GM21723 (cell line): ENCODE data around the gene GPR179.

Source experiments
- ATAC-seq: cut with Tn5 transposase; IDR thresholded peaks from one replicate; pipeline ENCODE4 v1.9.1; 2021; ENCODE audit warnings: mild to moderate bottlenecking, moderate library complexity; ENCODE audit not compliant: unreplicated experiment

GPR179 gene

DNA sequence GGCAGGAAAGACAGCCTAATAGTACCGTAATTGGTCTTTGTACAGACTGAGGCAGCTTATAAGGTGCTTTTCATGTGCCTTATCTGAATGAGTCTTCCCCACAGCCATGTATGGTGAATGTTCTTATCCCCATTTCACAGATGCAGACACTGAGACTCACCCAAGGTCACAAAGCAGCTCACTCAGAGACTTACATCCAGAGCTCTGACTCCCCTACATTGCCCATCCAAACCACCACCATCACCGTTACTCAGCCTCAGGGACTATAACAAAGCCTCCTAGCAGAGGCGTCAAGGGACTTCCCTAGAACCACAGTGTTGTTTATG, 627 bp upstream of the GPR179 start:
- no peak for ATAC-seq

DNA sequence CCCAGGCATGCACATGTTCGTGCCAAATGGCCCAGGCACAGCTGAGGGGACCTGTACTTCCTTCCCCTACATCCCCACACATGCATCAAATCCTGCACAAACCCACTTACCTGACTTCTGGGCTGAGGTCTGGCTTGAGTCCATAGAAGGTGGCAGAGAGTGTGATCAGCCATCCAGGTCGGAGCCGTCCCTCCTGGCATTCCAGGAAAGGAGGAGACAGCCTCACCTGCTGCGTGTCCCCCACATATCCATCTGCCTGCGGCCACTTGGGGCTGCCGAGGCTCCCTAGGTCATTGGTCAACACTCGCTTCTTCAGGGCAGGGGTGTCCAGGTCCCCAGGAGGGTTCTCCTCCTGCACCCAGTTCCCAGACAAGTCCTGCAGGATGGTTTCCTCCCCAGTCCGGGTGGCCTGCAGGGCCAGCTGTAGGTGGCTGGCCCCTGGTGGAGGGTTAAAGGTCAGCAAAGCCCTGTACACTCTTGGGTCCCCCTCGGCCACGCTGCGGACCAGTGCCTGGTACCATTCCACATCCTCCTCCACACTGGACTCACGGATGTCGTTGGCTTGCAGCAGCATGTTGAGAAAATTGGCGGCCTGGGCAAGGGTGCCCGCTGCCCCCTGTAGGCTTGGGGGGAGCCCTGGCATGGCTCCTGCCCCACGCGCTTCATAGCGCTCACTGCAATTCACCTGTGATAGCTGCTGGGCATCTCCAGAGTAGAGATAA, 709 bp downstream of the GPR179 start:
- no peak for ATAC-seq

DNA sequence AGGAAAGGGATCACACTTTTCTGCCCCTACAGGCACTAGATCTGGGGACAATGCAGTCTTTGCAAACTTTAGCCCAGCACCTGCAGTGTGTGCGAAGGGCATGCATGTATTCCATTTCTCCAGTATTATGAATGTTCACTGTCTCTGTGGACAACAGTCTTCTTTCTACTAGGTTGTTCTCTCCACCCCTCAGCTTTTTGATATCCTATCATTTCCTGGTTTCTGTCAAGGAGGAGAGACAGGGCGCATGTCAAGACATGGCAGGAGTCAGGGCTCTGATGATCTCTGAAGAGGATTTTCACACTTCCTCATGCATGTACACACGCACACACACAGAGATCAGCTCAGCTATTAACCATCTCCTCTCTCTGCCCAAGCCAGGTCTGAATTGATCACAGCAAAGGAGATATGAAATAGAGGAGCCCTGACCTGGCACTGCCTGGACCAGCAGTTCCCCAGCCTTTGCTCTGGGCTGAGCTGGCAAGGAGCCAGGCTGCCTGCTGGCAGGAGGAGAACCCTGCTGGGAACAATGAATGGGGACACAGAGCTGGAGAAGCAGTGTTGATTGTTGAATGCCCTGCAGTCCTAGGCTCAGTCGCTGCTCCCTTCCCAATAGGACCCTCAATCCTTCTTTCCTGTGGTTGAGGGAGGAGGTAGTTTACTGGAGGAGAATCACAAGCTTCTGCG, 2.6 kb downstream of the GPR179 start:
- no peak for ATAC-seq

DNA sequence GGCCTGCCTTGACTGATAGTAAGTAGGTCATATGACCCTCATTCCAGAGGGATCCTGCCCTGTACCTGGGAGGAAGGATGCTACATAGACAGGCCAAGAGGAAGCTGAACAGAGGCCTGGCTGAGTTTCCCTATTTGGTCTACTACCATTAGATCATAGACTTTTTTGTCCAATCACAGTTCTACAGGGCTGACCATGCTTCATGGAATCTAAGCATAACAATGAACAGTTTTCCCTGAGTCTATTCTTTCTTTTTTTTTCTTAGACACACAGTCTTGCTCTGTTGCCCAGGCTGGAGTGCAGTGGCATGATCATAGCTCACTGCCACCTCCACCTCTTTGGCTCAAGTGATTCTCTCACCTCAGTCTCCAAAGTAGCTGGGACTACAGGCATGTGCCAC, 3.9 kb downstream of the GPR179 start:
- ATAC-seq, result no peak

DNA sequence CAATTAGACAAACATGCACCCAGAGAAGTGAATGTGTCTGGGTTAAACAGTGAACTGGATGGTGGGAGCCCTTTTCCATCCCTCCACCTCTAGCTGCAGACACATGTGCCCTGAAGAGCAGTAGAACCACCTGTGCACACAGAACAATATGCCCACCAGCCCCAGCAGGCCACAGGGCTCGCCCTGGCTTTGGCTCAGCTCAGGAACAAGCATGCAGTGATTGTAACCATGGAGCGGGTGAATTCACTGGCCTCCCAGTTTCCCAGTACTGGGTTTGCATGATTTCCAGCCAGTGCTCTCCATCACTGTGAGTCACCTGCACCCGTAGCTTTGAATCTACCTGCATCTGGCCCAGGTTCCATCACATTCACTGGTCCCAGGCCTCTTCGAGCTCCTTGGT, 5.2 kb downstream of the GPR179 start:
- no peak for ATAC-seq

DNA sequence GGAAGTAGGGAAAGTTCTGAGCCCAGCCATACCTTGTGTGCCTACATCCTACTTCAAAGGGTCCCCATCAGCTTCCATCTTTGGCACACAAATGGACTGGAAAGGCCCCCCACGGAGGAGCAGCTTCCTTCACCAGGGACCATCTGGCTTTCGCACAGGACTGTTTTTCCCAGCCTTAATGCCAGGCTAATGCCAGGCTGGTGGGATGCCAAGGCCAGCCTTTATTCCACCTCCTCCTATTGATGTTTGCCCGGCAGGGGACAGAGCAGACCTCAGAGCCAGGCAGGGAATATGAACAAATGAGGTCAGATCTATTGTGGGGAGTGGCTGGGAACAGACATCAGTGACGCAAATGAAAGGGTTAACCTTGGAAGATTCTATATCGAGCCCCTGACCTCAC, 5.7 kb downstream of the GPR179 start:
- ATAC-seq, result no peak

DNA sequence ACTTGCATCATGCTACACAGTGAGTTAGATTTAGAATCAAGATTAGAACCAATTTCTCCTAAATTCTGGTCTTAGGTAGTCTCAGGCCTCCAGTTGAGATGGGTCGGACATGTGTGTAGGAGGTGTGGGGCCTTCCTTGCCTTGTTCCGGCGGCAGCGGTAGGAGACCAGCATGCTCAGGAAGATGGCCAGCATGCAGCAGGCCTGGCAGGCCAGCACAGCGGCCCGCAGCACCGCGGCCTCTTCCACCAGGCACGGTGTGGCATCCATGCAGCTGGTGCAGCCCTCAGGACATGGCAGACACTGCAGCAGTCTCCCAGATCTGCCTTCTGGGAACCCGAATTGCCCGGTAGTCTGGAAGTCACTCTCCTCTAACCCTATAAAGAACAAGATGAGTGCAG, 6.9 kb downstream of the GPR179 start:
- no peak for ATAC-seq

DNA sequence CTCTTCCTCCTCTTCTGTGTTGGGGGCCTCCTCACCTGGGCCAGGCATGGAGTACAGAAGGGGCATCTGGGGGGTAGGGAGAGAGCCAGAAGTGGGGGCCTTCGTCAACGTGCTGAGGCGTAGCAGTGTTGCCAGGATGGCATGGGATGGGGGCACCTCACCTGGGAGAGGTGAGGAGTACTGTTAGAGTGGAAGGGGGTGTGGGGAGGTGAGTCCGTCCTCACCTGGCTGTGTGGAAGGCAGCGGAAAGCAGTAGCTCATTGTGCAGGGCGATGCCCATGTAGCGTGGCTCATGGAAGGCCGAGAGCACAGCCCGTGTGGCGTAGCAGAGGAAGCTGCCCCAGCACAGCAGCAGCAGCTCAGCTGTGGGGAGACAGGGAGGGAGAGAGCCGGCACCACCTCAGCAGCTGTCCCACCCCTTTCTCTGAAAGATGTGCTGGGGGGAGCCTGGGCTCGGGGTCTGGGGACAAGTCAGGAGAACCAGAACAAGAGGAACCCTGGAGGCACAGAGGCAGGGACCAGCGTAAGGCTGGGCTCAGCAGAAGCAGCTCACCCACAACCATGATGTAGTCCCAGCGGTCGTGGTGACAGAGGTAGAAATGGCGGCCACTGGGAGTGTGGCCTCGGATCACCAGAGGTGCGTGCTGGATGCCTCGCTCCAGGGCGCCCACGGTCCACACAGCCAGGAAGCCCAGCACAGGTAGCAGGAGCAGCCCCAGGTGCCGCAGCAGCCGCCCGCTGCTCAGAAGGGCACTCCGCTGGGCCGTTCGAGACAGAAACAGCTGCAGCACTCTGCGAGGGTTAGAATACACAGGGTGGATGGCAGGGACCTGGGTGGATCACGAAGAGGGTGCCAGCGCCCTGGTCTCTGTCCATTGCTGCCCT, 9.0 kb downstream of the GPR179 start:
- ATAC-seq, result no peak

DNA sequence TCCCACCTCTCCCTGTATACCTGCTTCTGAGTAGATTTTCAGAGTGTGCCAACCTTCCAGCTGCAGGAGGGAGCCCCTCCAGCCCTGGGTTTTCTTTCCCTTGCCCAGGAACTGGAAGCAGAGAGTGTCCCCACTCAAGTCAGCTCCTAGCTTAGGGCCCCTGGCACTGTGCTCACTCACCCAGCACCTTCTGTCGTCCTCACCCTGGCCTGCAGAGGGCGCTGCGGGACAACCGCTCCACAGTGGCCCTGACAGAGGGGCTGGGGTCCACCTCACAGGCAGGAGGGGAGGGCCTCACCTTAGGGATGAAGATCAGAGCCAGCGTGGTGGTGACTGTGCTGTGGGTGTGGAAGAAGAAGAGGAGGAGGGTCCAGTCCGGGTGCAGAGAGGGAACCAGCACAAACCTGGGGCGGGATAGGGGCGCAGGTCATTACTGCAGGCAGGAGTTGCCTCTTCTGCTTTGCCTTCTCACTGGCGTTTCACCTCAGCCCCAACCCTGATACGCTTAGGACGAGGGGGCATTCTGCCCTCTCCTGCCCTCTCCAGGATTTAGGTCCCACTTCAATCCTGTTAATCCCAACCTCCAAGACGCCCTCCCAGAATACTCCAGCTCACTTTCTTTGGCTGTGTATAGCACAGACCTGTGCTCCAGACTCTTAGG, 10.0 kb downstream of the GPR179 start:
- no peak for ATAC-seq

DNA sequence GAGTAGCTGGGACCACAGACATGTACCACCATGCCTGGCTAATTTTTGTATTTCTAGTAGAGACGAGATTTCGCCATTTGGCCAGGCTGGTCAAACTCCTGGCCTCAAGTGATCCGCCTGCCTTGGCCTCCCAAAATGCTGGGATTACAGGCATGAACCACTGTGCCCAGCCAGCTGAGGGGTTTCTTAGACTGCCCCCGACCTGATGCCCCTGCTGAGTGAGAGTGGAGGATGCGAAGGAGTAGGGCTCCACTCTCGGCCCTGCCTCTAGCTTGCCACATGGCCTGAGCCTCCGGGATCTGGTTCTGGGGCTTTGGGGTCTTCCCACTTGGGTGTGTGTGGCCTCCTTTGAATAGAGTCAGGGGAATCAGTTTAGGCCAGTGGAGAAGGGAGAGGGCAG, 11.0 kb downstream of the GPR179 start:
- ATAC-seq, result no peak

DNA sequence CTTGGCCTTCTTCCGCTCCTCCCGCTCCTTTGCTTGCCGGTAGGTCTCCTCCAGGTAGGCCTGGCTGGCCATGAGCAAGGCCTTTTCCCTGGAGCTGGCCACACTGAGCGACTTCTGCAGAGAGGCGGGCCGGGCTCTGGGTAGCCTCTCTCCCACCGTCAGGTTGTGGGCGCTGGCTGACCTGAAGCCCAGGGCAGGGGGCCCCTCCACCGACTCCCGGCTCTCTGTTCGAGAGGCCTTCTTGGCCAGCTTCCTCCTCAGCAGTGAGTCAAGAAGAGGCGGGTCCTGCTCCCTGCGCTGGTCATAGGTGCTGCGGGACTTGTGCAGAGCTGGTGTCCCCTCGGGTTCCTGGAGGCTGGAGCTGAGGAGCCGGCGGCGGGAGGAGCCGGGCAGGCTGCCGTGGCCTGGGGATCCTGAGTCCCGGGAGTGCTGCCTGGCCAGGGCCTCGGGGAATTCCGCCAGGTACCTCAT, 12.8 kb downstream of the GPR179 start:
- no peak for ATAC-seq

DNA sequence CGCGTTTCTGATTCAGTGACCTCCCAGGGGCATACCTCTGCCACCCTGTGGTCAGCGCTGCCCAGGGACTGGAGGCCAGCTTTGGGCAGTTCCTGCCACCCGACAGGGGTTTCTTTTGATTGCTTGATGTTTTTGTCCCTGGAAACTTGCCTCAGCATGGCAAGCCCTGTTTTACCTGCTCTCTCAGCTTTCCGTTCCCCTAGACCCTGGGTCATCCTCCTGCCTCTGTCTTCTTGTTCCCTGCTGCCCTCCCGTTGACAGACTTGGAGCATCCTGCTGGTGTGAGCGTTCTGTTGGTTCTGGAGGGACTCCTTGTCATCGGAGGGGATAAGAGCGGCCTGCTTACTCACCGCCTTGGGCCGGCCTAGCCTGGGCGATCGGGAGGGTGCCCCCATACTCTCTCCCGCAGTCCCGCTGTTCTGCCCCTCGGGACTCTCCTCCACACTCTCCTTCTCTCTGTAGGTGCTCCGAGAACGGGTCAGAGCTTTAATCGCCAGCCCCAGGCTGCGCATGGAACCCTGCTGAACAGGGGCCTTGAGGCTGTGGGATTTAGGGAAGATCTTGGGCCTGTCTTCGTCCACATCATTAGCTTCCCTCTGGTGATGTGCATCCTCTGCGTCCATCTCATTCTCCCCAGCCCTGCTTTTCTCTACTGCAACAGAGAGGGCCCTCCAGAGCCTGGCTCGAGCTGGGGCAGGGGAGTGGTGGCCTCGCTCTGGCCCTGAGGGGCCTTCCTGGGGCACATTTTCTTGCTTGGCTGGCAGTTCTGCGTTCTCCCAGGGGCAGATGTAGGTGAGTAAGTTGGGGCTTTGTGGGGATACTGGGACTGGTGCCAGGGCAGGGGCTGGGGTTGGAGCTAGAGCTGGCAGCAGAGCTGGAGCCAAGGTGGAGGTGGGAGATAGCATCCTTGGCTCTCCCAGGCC, 13.7 kb downstream of the GPR179 start:
- ATAC-seq, result no peak

DNA sequence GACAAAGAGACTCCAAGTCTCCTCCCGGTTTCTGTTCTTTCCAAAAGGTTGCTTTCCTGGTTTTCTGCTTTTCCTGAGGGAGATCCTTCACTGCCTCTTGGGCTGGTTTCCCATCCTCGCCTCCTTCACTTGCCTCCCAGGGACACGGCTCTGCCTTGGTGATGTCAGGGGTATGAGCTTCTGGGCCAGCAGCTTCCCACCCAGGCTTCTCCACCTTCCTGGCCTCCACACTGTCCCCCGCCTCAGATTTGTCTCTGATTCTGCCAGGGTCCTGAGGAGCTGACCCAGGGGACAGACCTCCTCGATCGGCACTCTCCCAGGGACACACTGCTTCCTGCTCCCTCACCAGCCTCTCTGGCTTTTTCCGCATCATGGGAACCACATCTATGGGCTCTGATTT, 14.5 kb downstream of the GPR179 start:
- ATAC-seq, result no peak

DNA sequence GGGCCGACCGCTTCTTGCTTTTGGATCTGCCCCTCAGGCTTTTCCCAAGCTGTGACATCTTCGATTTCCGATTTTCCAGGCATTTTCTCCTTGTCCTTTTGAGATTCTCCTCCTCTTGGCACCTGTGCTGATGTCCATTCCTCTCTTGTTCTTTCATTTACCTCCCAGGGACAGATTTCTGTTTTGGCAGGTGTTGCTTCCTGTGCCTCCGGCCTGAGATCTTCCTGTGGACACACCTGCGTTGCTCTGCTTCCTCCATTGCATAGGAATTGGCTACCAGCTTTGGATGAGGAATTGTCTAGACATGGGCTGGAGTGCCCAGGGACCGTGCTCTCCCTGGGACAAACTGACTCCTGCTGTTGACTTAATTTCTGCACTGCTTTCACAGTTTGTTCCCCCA, 15.1 kb downstream of the GPR179 start:
- no peak for ATAC-seq

DNA sequence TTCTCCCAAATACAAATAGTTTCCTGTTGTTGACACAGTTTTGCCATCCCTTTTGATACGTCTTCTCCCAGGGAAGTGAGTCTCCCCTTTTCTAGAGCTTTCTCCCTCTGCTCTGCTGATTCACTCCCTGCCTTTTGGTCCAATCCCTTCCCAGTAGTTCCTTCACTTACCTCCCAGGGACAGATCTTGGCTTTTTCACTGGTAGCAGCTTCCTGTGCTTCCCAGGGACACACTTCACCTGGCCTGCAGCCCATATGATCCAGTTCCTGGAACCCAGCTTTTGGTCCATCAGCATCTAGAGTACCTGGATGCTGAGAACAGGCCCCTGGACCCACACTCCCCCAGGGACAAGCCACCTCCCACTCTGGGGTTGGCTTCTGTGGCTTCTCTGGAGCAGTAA, 15.8 kb downstream of the GPR179 start:
- no peak for ATAC-seq

DNA sequence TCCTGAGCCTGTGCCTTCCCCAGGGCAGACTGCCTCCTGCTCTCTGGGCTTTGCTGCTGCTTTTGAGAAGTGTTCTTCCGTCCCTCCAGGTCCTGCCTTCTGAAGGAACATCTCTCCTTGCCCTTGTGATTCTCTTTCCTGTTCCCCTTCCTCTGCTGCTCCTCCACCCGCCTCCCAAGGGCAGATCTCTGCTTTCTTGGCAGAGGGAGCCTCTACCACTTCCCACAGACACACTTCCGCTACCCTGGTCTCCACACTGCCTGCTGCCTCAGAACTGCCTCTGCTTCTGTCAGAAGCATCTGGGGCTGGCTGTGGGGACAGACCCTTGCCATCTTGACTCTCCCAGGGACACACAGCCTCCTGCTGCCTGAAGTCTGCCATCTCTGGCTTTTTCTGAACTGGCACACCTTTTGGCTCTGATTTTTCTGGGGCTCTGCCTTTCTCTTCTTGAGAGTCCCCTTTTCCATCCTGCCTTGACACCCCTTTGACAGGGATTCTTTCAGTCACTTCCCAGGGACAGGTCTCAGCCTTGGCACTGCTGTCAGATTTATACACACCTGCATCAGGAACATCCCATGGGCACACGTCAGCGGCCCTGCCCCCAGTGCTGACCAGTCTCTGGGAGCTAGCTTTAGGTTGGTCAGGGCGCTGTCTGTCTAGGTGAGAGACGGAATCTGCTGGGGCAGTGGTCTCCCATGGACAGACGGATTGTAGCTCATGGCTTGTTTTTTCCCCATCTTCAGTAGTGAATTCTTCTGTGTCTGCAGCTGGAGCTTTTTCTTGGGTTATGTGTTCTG, 16.6 kb downstream of the GPR179 start:
- no peak for ATAC-seq

DNA sequence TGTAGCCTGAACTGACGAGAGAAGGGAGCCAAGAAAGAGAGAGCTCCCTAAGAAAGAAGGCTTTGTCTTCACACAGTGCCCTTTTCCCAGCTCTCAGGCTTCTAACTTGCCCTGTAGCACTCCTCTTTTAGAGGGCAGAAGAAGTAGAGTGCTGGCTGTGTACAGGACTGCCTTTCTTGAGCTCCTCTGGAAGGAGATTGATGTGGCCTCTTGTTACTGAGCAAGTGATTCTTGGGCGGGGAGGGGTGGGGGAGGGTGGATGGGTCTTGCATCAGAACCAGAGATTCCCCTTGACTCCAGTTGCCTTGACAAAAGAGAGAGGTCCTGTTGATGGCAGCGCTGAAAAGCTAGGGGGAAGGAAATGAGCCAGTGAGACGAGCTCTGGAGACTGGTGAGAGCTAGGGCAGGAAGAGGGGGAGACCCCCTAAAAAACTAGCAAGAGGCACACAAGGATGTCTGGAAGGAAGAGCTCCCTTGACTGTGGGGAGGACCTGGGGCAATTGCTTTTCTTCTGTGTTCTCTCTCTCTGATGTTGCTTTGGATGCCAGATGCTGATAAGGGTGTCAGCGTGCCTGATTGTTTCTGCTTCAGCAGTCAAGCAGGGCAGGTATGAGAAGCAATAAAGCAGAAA, 18.4 kb downstream of the GPR179 start:
- no peak for ATAC-seq

DNA sequence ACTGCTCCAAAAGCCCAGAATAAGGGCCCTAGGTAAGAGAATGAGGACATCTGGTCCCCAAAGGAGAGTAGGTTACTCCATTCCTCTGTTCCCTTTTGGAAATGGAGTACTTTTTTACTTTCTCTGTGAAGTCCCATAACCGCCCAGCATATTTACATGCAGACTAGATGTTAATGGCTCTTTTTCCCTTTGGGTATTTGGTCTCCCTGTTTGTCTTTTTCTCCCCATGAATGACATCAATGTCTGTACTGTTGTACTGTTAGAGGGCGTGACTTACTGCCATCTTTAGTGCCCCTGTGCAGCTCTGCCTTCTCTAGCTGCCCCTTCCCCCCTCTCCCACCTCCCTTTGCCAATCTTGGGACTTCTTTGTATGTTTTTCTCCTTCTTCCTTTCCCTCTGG, 19.0 kb downstream of the GPR179 start:
- no peak for ATAC-seq

DNA sequence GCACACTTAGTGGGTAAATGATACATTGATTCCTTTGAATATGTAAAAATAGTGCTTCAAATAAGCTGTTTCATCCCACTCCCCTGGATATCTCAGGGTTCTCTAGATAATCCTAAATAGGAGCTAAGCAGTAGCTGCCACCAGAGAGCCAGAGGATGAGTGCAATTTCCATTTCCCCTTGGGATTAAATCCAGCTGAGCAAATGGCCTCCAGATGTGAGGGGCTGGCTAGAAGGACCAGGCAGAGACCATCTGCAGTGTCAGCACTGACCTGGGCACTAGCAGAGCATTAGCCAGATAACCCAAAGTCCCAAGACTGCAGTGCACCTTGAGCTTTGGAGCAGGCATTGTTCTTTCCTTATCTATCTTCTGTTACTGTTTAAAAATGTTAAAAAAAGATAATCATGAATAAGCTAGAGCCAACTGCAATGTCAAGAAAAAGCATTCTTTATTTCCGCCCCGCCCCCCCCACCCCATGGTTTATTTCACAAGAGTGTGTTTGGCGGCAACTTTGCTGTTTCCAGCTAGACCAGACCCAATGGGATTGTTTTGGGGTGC, 19.5 kb downstream of the GPR179 start:
- no peak for ATAC-seq
